GF-D8 (cell line): ENCODE measurements around the gene DAPK2.

Source experiments
- DNase-seq: peaks from one replicate; lab custom pipeline; 2025; lab: John Stamatoyannopoulos, UW

Gene DAPK2

GRCh38 chr15:63996794-63997357, 49.4 kb downstream of the DAPK2 start:
- DNase-seq, result no peak

- DNase-seq, result no peak
Observed at GRCh38 chr15:63995789-63996188, 50.5 kb downstream of the DAPK2 start.

- DNase-seq, result no peak
Observed at GRCh38 chr15:63994073-63994600, 52.1 kb downstream of the DAPK2 start.

GRCh38 chr15:63992300-63992699, 54.0 kb downstream of the DAPK2 start:
- DNase-seq, result no peak

- no peak for DNase-seq
Observed at GRCh38 chr15:63991706-63992105, 54.6 kb downstream of the DAPK2 start.

- no peak for DNase-seq
Observed at GRCh38 chr15:63990454-63990853, 55.8 kb downstream of the DAPK2 start.

GRCh38 chr15:63987796-63988378, 58.4 kb downstream of the DAPK2 start:
- DNase-seq, result no peak

- DNase-seq, result peak; percentile 61
Observed at GRCh38 chr15:63986751-63987341, 59.4 kb downstream of the DAPK2 start.

- no peak for DNase-seq
Observed at GRCh38 chr15:63986185-63986680, 60.1 kb downstream of the DAPK2 start.

- no peak for DNase-seq
Observed at GRCh38 chr15:63985221-63986184, 60.8 kb downstream of the DAPK2 start.

GRCh38 chr15:63984331-63984730, 62.0 kb downstream of the DAPK2 start:
- DNase-seq, result no peak

- DNase-seq, result no peak
Observed at GRCh38 chr15:63983061-63983711, 63.1 kb downstream of the DAPK2 start.

GRCh38 chr15:63982381-63982854, 63.9 kb downstream of the DAPK2 start:
- no peak for DNase-seq

- DNase-seq, result no peak
Observed at GRCh38 chr15:63981596-63982320, 64.5 kb downstream of the DAPK2 start.

GRCh38 chr15:63979262-63979793, 67.0 kb downstream of the DAPK2 start:
- no peak for DNase-seq

GRCh38 chr15:63978511-63979261, 67.6 kb downstream of the DAPK2 start:
- no peak for DNase-seq

GRCh38 chr15:63977119-63977518, 69.2 kb downstream of the DAPK2 start:
- DNase-seq, result no peak

- DNase-seq, result no peak
Observed at GRCh38 chr15:63974021-63974420, 72.3 kb downstream of the DAPK2 start.

- DNase-seq, result no peak
Observed at GRCh38 chr15:63973212-63974009, 72.9 kb downstream of the DAPK2 start.
